ENCODE measurements around the gene SH3PXD2B. TPM values are rescaled to one million over a fixed set of nuclear protein-coding genes. Genes with fewer than 3 reads are reported as not detected.
A peak's percentile ranks its signal among the peaks of the same experiment; 100 is the strongest.

The SH3PXD2B gene
- total RNA-seq, 1 donor from 2014 or later = 30.9 TPM

DNA sequence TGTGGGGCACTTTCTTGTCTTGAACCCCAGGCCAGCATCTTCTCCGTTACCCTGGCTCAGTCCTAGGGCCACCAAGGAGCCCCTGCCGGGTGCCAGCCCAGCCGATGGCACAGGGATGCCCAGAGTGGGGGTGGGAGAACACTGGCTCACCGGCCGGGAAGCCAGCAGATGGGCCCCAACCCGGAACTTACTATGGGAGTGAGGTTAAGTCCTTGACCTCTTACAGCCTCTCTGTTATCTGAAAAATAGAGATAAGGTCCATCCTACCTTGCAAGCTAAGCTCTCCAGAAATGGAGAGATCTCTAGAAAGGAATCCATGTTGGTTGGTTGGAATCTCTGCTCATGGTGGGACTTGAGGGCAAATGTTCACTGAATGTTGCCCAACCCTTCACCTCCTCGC is 20.8 kb downstream of the SH3PXD2B start:
- DNase-seq (ENCODE audit: extremely low spot score in 2 of 2) = no peak
- Histone ChIP-seq H3K27ac (peak overlapping the region; percentile 81), H3K27me3 (no peaks in the 10 kb centered on the region), H3K9me3 (no peaks in the 10 kb centered on the region), H3K4me1 (peaks cover 70% of the 10 kb centered on the region), H3K4me3 (no peak overlapping the region), H3K36me3 (no peaks in the 10 kb centered on the region)
- TF ChIP-seq POLR2A (IDR thresholded peaks at IDR 0.05) = no peak
- no peak for TF ChIP-seq POLR2AphosphoS5 (IDR thresholded peaks at IDR 0.05; ENCODE audit: insufficient read depth in 1 of 2, low read depth in 1 of 2)
- no peak for TF ChIP-seq CTCF (IDR thresholded peaks at IDR 0.05)
- intact Hi-C loops (cut with DNase I) = no loop called here

DNA sequence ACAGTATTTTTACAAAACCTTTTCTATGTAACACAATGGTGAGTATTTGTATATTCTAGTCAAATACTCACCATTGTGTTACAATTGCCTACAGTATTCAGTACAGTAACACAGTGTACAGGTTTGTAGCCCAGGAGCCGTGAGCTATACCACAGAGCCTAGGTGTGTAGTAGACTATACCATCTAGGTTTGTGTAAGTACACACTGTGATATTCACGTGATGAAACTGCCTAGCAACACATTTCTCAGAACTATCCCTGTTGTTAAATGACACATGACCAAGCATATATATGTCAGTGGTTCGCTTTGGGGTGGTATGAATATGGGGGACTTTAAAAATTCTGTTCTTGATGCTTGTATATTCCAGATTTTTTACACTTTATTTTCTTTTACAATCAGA is 21.3 kb downstream of the SH3PXD2B start:
- Histone ChIP-seq H3K36me3 (no peaks in the 10 kb centered on the region), H3K27me3 (no peaks in the 10 kb centered on the region), H3K27ac (peak overlapping the region; percentile 81), H3K4me1 (peaks cover 70% of the 10 kb centered on the region), H3K4me3 (no peak overlapping the region), H3K9me3 (no peaks in the 10 kb centered on the region)
- TF ChIP-seq POLR2AphosphoS5 (IDR thresholded peaks at IDR 0.05; ENCODE audit: insufficient read depth in 1 of 2, low read depth in 1 of 2) = no peak
- TF ChIP-seq POLR2A (IDR thresholded peaks at IDR 0.05) = no peak
- TF ChIP-seq CTCF (IDR thresholded peaks at IDR 0.05) = no peak
- no peak for DNase-seq (ENCODE audit: extremely low spot score in 2 of 2)
- intact Hi-C loops (cut with DNase I) = no loop called here

DNA sequence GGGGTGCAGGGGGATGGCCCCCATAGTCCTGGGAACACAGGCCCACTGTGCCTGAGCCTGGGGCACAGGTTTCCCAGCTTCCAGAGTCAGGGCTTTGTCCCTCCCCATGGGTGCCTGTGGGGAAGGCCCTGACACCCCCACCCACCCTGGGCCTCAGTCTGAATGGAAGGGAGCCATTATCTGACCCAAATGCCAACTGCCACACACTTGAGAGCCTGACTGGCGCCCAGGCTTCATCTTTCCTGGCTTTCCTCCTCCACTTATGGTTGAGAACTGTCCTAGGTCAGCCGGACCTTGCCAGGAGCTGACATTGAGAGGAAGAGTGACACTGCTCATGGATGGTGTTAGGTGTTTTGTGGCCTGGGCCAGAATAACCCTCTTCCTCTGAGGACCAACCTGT is 24.0 kb downstream of the SH3PXD2B start:
- Histone ChIP-seq H3K4me3 (no peak overlapping the region), H3K27me3 (no peaks in the 10 kb centered on the region), H3K27ac (peak overlapping the region; percentile 98), H3K36me3 (no peaks in the 10 kb centered on the region), H3K4me1 (peaks cover 71% of the 10 kb centered on the region), H3K9me3 (no peaks in the 10 kb centered on the region)
- no peak for TF ChIP-seq POLR2AphosphoS5 (IDR thresholded peaks at IDR 0.05; ENCODE audit: insufficient read depth in 1 of 2, low read depth in 1 of 2)
- no peak for TF ChIP-seq CTCF (IDR thresholded peaks at IDR 0.05)
- TF ChIP-seq POLR2A (IDR thresholded peaks at IDR 0.05) = no peak
- no peak for DNase-seq (ENCODE audit: extremely low spot score in 2 of 2)
- intact Hi-C loops (cut with DNase I) = no loop called here

DNA sequence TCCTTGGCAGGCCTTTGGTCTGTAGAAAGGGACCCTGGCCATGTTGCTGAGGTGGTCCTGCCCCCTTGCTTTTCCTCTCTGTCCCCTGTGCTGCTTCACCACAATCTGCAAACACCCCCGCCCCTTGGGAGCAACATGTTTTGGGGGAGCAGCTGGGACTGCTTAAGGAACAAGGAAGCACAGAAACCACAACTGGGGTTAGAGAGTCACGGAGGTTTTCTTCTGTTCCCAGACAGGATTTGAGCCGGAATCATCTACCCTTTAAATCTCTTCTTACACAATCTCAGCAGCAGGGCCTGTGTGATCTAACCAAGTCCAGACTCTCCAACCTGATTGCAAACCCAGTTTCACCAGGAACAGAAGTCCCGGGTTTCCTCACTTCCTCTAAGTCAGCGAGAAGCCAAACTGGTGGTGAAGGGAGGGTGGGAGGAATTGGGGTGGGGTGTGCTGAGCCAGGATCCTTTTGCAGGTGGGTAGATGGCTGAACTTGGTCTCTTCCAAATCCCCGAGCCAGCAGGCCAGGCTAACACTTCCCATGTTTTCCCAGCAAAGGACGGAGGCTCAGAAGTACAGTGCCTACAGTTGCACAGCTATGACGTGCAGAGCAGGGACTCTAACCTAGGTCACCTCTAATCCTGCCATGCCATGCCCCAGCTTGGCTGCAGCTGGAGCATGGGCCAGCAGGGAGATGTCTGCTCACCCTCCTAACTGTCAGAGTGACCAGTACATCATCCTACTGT is 25.0 kb downstream of the SH3PXD2B start:
- DNase-seq (ENCODE audit: extremely low spot score in 2 of 2) = no peak
- Histone ChIP-seq H3K4me1 (peaks cover 81% of the 10 kb centered on the region), H3K9me3 (no peaks in the 10 kb centered on the region), H3K27ac (peak overlapping the region; percentile 98), H3K4me3 (no peak overlapping the region), H3K27me3 (no peaks in the 10 kb centered on the region), H3K36me3 (no peaks in the 10 kb centered on the region)
- peak; percentile 19 to 59 for TF ChIP-seq POLR2AphosphoS5 (IDR thresholded peaks at IDR 0.05; ENCODE audit: insufficient read depth in 1 of 2, low read depth in 1 of 2)
- no peak for TF ChIP-seq POLR2A (IDR thresholded peaks at IDR 0.05)
- intact Hi-C loops (cut with DNase I) = no loop called here

DNA sequence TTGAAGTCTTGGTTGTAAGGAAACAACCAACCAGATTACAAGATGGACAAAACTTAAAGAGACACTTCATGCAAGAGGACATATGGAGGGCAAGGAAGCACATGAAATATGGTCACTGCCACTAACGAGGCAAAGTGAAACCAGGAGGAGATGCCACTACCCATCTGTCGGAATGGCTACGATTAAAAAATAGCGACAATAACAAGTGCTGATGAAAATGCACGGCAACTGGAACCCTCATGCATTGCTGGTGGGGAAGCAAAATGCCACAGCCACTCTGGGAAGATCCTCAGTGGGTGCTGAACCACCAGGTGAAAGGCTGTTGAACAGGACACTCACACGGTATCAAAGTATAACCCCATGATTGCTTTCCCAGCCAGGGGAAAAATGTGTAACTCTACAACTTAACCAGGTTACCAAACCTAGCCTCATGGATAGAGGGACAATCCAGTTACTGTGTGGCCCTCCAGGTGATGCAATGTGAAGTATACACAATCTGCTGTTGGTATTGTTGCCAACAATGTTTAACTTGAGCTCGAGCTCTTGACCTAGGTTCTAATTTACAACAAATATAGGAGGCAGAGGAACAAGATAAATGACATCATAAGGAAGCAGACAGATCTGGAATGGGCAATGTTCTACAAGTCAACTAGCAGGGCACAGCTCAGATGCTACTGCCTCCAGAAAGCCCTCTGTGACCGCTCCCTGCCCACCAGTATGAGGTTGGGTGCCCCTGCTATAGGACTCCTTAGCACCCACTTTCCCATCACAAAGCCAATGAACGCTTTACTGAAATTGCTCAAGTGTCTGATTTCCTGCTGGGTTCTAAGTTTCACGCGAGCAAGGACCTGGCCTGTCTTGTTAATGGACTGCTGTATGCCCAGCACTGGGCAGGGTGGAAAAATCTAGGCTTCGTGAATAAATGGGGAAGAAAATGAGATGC is 25.8 kb downstream of the SH3PXD2B start:
- Histone ChIP-seq H3K27ac (peak overlapping the region; percentile 98), H3K4me1 (peaks cover 88% of the 10 kb centered on the region), H3K4me3 (no peak overlapping the region), H3K27me3 (no peaks in the 10 kb centered on the region), H3K36me3 (no peaks in the 10 kb centered on the region), H3K9me3 (no peaks in the 10 kb centered on the region)
- TF ChIP-seq POLR2A (IDR thresholded peaks at IDR 0.05) = no peak
- no peak for TF ChIP-seq CTCF (IDR thresholded peaks at IDR 0.05)
- TF ChIP-seq POLR2AphosphoS5 (IDR thresholded peaks at IDR 0.05; ENCODE audit: insufficient read depth in 1 of 2, low read depth in 1 of 2) = no peak
- intact Hi-C loops (cut with DNase I) = no loop called here
- DNase-seq (ENCODE audit: extremely low spot score in 2 of 2) = no peak

Measured in vagina (tissue), 2 donors.